ENCODE measurements around the gene DNMT3A. TPM values are rescaled to one million over a fixed set of nuclear protein-coding genes. Genes with fewer than 3 reads are reported as not detected.

DNMT3A gene
- total RNA-seq, 1 donor from 2014 or later, result 58.1 TPM

- Histone ChIP-seq H3K27me3 (ENCODE audit: insufficient read depth, low read length) (no peaks in the 10 kb centered on the region), H3K9me3 (ENCODE audit: insufficient read depth, low read depth, low read length) (no peaks in the 10 kb centered on the region), H2AFZ (ENCODE audit: low read depth, low read length) (no peak overlapping the region), H3K79me2 (ENCODE audit: insufficient read depth, low read length) (no peaks in the 10 kb centered on the region), H3K36me3 (ENCODE audit: insufficient read depth, low read length) (no peaks in the 10 kb centered on the region), H3K4me1 (ENCODE audit: insufficient read depth, low read length) (no peaks in the 10 kb centered on the region), H3K4me2 (ENCODE audit: low read length) (no peak overlapping the region), H3K27ac (ENCODE audit: low read depth, low read length) (no peak overlapping the region), H3K9ac (ENCODE audit: low read length) (no peak overlapping the region), H4K20me1 (ENCODE audit: insufficient read depth, low read length) (no peaks in the 10 kb centered on the region), H3K4me3 (ENCODE audit: insufficient read depth, low read depth, low read length) (no peak overlapping the region)
- Mint-ChIP-seq H3K4me3 (ENCODE audit: unreplicated experiment) (no peak overlapping the region), H3K36me3 (ENCODE audit: low read depth, unreplicated experiment) (peaks cover 1% of the 10 kb centered on the region), H3K27ac (ENCODE audit: unreplicated experiment) (no peak overlapping the region), H3K4me1 (ENCODE audit: low read depth, unreplicated experiment) (no peaks in the 10 kb centered on the region), H3K9me3 (ENCODE audit: unreplicated experiment) (no peaks in the 10 kb centered on the region), H3K27me3 (ENCODE audit: low read depth, unreplicated experiment) (peaks cover 12% of the 10 kb centered on the region)
- no peak for DNase-seq (ENCODE audit: low read depth)
- FAIRE-seq, result no peak
- TF ChIP-seq EZH2 (IDR thresholded peaks at IDR 0.05; ENCODE audit: insufficient read depth, low read length) (no peak), CTCF (IDR thresholded peaks at IDR 0.05; ENCODE audit: insufficient read depth, low read depth, low read length) (no peak)
These were observed 122.1 kb downstream of the DNMT3A start for GRCh38 chr2:25219621-25220020.

GRCh38 chr2:25218100-25218499, 123.6 kb downstream of the DNMT3A start:
- no peaks in the 10 kb centered on the region for H4K20me1 ChIP-seq (ENCODE audit: insufficient read depth, low read length)
- H3K9ac ChIP-seq (ENCODE audit: low read length), result no peak overlapping the region
- H3K4me1 ChIP-seq (ENCODE audit: insufficient read depth, low read length), result no peaks in the 10 kb centered on the region
- no peaks in the 10 kb centered on the region for H3K79me2 ChIP-seq (ENCODE audit: insufficient read depth, low read length)
- H3K36me3 ChIP-seq (ENCODE audit: insufficient read depth, low read length), result no peaks in the 10 kb centered on the region
- no peak overlapping the region for H2AFZ ChIP-seq (ENCODE audit: low read depth, low read length)
- DNase-seq (ENCODE audit: low read depth) (no peak), FAIRE-seq (no peak)
- no peaks in the 10 kb centered on the region for H3K9me3 ChIP-seq (ENCODE audit: insufficient read depth, low read depth, low read length)
- H3K27ac Mint-ChIP-seq (ENCODE audit: unreplicated experiment), result no peak overlapping the region
- no peaks in the 10 kb centered on the region for H3K9me3 Mint-ChIP-seq (ENCODE audit: unreplicated experiment)
- peaks cover 12% of the 10 kb centered on the region for H3K27me3 Mint-ChIP-seq (ENCODE audit: low read depth, unreplicated experiment)
- H3K36me3 Mint-ChIP-seq (ENCODE audit: low read depth, unreplicated experiment), result peaks cover 1% of the 10 kb centered on the region
- no peaks in the 10 kb centered on the region for H3K4me1 Mint-ChIP-seq (ENCODE audit: low read depth, unreplicated experiment)
- H3K4me3 Mint-ChIP-seq (ENCODE audit: unreplicated experiment), result no peak overlapping the region
- H3K4me3 ChIP-seq (ENCODE audit: insufficient read depth, low read depth, low read length), result no peak overlapping the region
- no peak overlapping the region for H3K4me2 ChIP-seq (ENCODE audit: low read length)
- H3K27me3 ChIP-seq (ENCODE audit: insufficient read depth, low read length), result no peaks in the 10 kb centered on the region
- H3K27ac ChIP-seq (ENCODE audit: low read depth, low read length), result no peak overlapping the region
- TF ChIP-seq CTCF (IDR thresholded peaks at IDR 0.05; ENCODE audit: insufficient read depth, low read depth, low read length) (no peak), EZH2 (IDR thresholded peaks at IDR 0.05; ENCODE audit: insufficient read depth, low read length) (no peak)

GRCh38 chr2:25215948-25216679, 125.6 kb downstream of the DNMT3A start:
- TF ChIP-seq CTCF (IDR thresholded peaks at IDR 0.05; ENCODE audit: insufficient read depth, low read depth, low read length), result no peak
- no peak for TF ChIP-seq EZH2 (IDR thresholded peaks at IDR 0.05; ENCODE audit: insufficient read depth, low read length)
- Mint-ChIP-seq H3K9me3 (ENCODE audit: unreplicated experiment) (no peaks in the 10 kb centered on the region), H3K4me3 (ENCODE audit: unreplicated experiment) (peak overlapping the region; percentile 77), H3K36me3 (ENCODE audit: low read depth, unreplicated experiment) (peaks cover 1% of the 10 kb centered on the region), H3K27me3 (ENCODE audit: low read depth, unreplicated experiment) (peaks cover 7% of the 10 kb centered on the region), H3K27ac (ENCODE audit: unreplicated experiment) (no peak overlapping the region), H3K4me1 (ENCODE audit: low read depth, unreplicated experiment) (no peaks in the 10 kb centered on the region)
- no peaks in the 10 kb centered on the region for H3K9me3 ChIP-seq (ENCODE audit: insufficient read depth, low read depth, low read length)
- no peak overlapping the region for H3K27ac ChIP-seq (ENCODE audit: low read depth, low read length)
- no peaks in the 10 kb centered on the region for H3K4me1 ChIP-seq (ENCODE audit: insufficient read depth, low read length)
- H4K20me1 ChIP-seq (ENCODE audit: insufficient read depth, low read length), result no peaks in the 10 kb centered on the region
- peak overlapping the region; percentile 77 for H3K9ac ChIP-seq (ENCODE audit: low read length)
- peak overlapping the region; percentile 69 for H2AFZ ChIP-seq (ENCODE audit: low read depth, low read length)
- H3K4me3 ChIP-seq (ENCODE audit: insufficient read depth, low read depth, low read length), result peak overlapping the region; percentile 59
- H3K79me2 ChIP-seq (ENCODE audit: insufficient read depth, low read length), result no peaks in the 10 kb centered on the region
- no peaks in the 10 kb centered on the region for H3K36me3 ChIP-seq (ENCODE audit: insufficient read depth, low read length)
- no peaks in the 10 kb centered on the region for H3K27me3 ChIP-seq (ENCODE audit: insufficient read depth, low read length)
- no peak for FAIRE-seq
- DNase-seq (ENCODE audit: low read depth), result peak; percentile 59
- H3K4me2 ChIP-seq (ENCODE audit: low read length), result peak overlapping the region; percentile 88
